Measurements from ENCODE around the gene DNM3. TPM values are rescaled to one million over a fixed set of nuclear protein-coding genes. Genes with fewer than 3 reads are reported as not detected.
A peak's percentile ranks its signal among the peaks of the same experiment; 100 is the strongest.

The DNM3 gene
- total RNA-seq, 1 donor, result 2.0 TPM

GRCh38 chr1:172347416-172347815, 506.1 kb downstream of the DNM3 start:
- TF ChIP-seq, protein P1, sequence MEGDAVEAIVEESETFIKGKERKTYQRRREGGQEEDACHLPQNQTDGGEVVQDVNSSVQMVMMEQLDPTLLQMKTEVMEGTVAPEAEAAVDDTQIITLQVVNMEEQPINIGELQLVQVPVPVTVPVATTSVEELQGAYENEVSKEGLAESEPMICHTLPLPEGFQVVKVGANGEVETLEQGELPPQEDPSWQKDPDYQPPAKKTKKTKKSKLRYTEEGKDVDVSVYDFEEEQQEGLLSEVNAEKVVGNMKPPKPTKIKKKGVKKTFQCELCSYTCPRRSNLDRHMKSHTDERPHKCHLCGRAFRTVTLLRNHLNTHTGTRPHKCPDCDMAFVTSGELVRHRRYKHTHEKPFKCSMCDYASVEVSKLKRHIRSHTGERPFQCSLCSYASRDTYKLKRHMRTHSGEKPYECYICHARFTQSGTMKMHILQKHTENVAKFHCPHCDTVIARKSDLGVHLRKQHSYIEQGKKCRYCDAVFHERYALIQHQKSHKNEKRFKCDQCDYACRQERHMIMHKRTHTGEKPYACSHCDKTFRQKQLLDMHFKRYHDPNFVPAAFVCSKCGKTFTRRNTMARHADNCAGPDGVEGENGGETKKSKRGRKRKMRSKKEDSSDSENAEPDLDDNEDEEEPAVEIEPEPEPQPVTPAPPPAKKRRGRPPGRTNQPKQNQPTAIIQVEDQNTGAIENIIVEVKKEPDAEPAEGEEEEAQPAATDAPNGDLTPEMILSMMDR (IDR thresholded peaks at IDR 0.05; ENCODE audit: insufficient read depth, low read length), result no peak
- no peak for DNase-seq (ENCODE audit: low read depth)

DNA sequence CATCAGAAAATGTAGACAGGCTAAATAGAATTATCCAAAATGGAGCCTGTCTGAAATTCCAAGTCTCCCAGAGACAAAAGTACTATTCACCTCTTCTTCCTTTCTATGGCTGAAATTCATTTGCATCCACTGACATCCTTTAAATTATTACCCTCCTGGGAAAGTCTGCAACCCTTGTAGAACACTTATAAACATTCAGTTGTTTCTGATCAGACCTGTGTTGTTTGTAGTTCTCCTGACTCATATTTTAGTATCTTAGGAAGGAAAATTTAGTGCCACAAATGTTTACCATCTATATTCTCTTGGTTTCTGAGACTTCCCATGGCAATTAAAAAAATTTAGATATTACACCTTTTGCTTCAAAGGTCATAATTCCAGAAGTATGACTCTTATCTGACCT, 509.6 kb downstream of the DNM3 start:
- TF ChIP-seq, protein P1 (IDR thresholded peaks at IDR 0.05; ENCODE audit: insufficient read depth, low read length), result no peak
- no peak overlapping the region for H3K4me3 ChIP-seq (ENCODE audit: low read depth, low read length)
- DNase-seq (ENCODE audit: low read depth), result no peak

More at GRCh38 chr1:172347416-172347815, 506.1 kb downstream of the DNM3 start:
- H3K4me3 ChIP-seq (ENCODE audit: low read depth, low read length), result no peak overlapping the region

DNA sequence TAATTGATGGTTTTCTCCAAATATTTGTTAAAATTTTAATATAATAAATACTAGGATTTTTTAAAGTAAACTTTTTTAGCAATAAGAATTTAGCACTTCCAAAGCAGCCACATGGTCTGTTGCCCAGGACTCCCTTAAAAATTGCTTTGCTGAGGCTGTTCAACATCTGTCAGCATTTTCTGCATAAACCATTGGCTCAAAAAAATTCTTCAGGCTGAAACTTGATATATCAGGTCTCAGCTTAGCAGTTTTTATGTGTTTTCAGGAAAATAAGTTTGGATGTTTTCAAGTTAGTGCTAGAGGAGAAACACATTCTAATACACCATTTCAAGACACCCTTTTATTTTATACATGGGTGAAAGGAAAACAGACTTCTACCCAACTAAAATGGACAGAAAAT, 510.0 kb downstream of the DNM3 start:
- TF ChIP-seq, protein P1 (IDR thresholded peaks at IDR 0.05; ENCODE audit: insufficient read depth, low read length), result no peak
- peak; percentile 63 for DNase-seq (ENCODE audit: low read depth)
- no peak overlapping the region for H3K4me3 ChIP-seq (ENCODE audit: low read depth, low read length)

GRCh38 chr1:172351754-172352161, 510.5 kb downstream of the DNM3 start:
- no peak overlapping the region for H3K4me3 ChIP-seq (ENCODE audit: low read depth, low read length)
- peak; percentile 56 for DNase-seq (ENCODE audit: low read depth)
- TF ChIP-seq, protein P1 (IDR thresholded peaks at IDR 0.05; ENCODE audit: insufficient read depth, low read length), result no peak

DNA sequence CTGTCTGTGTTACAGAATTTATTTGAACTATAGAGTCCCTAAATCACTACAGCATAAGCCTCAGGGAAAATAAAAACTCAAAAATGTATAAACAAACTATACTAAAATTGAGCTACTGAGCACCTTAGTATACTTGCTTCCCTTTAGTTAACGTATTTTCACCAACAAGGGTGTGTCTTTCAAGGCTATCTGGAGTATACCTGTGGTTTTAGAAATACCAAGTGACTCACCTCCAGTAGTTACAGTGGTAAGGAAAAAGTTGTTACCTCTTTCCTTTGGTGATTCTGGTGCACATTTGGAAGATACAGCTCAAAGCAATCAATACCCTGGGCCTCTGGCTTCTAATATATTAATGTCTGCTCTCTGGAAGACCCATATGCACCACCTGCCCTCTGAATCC, 511.1 kb downstream of the DNM3 start:
- TF ChIP-seq, protein P1 (IDR thresholded peaks at IDR 0.05; ENCODE audit: insufficient read depth, low read length), result no peak
- no peak overlapping the region for H3K4me3 ChIP-seq (ENCODE audit: low read depth, low read length)
- no peak for DNase-seq (ENCODE audit: low read depth)

DNA sequence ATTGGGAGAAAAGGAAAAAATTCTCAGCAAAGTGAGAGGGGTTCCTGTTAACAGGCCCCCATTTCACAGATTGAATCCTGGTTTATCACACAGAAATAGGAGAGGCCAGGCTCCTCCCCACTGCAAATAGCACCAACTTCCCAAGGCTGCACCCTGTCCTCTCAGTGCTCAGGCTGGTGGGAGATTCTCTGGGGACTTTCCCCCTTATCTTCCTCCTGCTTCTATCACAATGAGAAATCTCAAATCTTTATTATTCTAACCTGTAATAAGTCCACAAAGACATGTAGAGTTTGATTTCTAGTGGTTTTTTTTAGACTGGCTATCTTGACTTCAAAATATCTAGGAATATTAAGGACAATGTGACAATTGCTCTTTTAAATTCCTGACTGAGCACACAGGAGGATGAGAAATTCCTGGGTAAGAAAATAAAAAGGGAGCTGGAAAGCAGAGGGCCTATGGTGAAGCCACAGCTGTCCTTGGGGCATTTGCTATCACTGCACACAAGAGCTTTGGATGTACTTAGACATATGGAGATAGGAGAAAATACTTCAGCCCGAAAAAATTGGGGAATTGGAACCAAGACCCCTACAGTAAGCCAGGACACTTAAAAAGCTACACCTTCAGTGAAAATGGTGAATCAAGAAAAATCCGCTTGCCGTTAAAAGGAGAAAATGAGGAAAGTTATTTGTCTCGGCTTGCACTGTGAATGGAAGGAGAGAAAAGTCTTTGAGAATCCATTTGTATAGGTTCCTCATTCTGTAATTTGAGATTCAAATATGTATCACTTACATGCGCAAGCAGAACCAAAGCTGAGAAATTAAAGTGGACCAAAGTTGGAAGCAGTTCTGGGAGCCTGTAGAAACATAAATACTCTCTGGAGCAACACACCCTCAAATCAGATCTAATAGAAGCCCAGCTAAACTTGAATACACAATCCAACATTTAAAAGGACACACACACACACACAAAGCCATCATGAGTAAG, 513.3 kb downstream of the DNM3 start:
- TF ChIP-seq, protein P1 (IDR thresholded peaks at IDR 0.05; ENCODE audit: insufficient read depth, low read length), result no peak
- H3K4me3 ChIP-seq (ENCODE audit: low read depth, low read length), result no peak overlapping the region
- DNase-seq (ENCODE audit: low read depth), result no peak
